Activated CD4-positive, alpha-beta T cell treated with anti-CD3 and anti-CD28 coated beads, Interleukin-2, amount 50 U/mL, for 4 hours (primary cell): ENCODE data around the gene SMOC2.
"Not testable (repeated sequence)": the region's sequence is repeated elsewhere in the genome, so short reads cannot be mapped to it uniquely, and the experiment has no call there.

ENCODE experiments used
- DNase-seq, 2 experiments: peaks; one replicate each; pipeline ENCODE4 v3.0.0-alpha.2; 2020

Gene SMOC2

DNA sequence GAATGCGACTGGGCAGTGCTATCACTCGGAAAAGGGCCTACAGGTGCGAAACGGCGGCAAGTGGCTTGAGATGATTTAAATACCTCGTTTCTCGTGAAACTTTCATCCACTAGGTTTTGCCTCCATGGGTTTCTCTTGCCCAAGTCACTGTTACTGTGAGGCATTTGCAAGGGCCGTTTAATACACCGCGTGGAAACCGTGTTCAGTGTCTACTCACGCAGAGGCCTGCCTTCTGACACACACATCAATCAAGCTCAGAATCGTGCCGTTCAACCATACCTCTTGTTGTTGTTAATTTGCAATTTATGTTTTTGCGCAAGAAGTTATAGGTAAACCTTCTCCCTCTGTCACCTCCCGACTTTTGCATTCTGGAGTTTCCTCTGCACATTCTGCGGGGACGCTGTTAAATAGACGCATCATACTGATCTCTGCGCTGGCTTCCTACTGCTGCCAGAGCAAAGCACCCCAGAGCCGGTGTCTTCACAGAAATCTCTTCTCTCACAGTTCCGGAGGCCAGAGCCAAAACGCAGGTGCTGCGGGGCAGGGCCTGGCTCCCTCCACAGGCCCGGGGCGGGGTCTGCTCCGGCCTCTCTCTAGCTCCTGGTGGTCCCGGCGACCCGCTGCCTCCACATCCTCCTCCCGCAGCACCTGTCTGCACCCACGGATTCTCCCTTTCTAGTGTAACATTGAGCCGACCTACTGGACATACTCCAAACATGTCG lies 251.4 kb downstream of the SMOC2 start:
- DNase-seq: no peak

DNA sequence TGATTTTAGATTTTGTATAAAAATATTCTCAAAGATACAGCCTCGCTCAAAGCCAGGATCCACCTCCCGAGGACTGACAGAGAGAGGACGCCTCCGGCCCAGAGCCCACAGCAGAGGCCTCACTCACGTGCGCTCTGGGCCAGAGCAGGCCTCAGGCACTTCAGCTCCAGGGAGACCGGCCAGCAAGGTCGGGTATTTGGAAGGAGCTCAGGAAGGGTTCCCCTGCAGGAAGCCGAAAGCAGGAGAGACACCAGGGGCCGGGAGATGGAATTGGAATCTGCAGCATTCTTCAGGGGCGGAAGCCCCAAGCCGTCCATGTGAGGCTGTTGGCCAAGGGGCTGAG lies 251.9 kb downstream of the SMOC2 start:
- DNase-seq: not testable (repeated sequence)

- not testable (repeated sequence) for DNase-seq
Measured at GRCh38 chr6:168694797-168695196, 253.8 kb downstream of the SMOC2 start.

- no peak for DNase-seq
Measured at GRCh38 chr6:168695701-168696100, 254.7 kb downstream of the SMOC2 start.

- DNase-seq: no peak
Measured at GRCh38 chr6:168698923-168699322, 257.9 kb downstream of the SMOC2 start.

DNA sequence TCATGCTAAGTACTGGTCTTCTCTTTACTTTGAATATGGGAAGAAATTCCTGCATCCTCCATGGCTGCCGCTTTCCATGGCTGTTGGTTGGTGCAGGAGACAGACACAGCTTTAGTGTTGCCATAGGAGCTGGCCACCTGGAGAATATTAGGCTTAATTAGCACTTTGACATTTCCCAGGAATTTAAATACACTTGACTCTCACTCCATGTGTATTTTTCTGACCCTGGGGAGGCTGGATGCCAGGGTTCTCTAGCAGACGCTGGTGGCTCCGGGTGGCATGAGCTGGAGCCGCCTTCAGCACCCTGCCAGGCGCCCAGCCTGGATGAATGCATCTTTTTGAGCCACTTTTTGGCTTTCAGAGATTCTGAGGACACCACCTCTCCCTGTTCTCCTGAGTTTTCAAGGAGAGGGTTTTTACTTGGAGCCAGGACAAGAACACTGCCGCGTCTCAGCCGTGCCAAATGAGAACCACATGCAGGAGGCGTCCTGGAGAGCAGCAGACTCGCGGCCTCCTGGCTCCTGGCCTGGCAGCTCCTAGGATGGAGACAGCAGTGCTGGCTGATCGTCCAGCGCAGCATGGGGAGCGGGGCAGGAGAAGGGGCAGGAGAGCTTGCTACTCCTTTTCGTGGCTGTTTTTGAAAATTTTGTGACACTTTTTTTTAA lies 258.8 kb downstream of the SMOC2 start:
- no peak for DNase-seq

DNA sequence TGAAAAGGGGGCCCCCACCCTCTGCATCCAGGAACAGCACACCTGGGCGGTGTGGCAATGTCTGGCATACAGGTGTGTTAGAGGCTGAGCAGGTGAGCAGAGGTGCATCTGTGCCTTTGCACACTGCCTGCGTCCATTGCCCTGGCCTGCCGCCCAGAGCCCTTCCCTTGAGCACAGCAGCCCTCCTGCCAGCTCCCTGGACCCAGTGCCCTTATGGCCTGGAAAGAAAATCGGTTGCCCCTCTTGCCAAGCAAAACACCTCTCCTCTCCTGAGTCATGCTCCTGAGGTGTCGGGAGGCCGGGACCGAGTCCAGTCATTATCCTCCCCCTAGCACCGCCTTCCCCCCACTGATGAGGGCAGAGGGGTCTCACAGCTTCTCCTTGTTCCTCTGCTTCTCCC lies 259.9 kb downstream of the SMOC2 start:
- DNase-seq: no peak

GRCh38 chr6:168703990-168704389 lies 263.0 kb downstream of the SMOC2 start:
- DNase-seq: no peak

DNA sequence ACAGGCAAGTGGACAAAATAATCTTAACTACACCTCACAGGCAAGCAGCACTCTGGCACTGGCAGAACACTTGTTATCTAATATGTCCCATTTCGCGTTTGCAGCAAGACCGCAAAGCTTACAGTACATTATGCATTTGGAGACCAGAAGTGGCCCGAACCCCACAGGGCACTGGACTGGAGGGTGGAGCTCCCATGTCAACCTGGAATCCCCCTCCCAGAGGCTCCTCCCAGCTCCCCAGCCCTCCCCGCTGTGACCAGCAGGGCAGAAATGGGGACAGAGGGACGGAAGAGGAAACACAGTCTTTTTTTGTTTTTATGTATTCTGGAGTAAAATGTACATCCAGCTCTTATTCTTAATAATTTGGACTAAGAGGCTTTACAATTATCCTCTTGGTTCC lies 263.7 kb downstream of the SMOC2 start:
- no peak for DNase-seq

DNA sequence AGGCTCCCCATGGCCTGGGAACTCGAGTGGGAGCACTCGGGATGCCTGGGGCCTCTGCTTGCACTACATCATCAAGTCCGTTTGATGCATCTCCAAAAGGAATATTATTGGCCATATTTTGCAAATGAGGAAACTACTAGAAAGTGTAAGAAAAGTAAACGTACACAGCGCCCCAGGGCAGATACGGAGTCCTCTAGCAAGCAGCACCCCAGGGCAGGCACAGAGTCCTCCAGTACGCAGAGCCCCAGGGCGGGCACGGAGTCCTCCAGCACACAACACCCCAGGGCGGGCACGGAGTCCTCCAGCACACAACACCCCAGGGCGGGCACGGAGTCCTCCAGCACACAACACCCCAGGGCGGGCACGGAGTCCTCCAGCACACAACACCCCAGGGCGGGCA lies 264.3 kb downstream of the SMOC2 start:
- DNase-seq: not testable (repeated sequence)

DNA sequence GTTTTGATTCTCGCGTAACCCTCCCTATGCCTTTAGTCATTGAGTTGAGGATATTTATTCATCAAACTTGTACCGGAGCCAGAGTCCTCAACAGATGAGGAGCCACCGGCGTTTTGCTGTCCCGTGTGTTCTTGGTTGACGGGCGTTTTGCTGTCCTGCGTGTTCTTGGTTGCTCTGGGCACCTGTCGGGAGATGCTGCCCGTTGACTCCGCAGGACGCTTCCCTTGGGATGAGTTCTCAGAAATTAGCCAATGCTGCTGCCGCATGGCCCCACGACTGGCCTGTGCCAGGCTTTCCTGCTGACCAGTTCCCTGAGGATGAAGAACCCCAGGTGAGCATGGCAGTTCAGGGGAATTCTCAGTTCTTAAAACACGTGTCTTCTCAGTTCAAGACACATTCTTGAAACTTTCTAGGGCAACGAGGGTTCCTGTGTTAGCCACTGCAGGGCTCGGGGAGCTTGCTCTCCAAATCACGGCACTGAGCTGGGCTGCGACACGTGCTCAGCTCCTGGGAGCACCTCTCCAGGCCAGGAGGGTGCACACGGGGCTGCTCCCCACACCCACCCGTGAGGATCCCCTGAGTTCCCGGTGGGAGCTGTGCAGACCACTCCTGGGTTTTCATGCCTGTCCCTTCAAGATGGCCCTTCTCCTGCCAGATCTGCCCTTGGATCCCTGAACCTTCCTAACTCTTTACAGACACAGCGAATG lies 265.6 kb downstream of the SMOC2 start:
- no peak for DNase-seq

GRCh38 chr6:168708526-168708925 lies 267.5 kb downstream of the SMOC2 start:
- DNase-seq: no peak

DNA sequence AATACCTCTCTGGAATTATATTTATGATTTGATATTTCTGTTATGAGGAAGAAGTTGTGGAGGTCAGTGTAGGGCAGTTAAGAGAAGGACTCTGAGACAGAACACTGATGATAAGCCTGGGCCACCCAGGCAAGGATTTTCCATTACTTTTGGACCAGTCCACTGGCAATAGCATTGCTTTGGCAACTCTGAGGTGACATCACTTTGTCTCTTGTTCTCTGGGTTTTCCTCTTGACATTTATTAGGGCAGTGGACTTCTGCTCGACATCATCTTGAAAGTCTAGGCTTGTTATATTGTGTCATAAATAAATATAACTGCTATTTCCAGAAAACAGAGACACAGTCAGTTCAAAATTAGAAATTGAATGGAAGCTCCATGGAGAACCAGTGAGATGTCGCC lies 268.0 kb downstream of the SMOC2 start:
- no peak for DNase-seq

GRCh38 chr6:168709390-168709789 lies 268.4 kb downstream of the SMOC2 start:
- no peak for DNase-seq

GRCh38 chr6:168709991-168710390 lies 269.0 kb downstream of the SMOC2 start:
- no peak for DNase-seq

GRCh38 chr6:168711049-168711640 lies 270.2 kb downstream of the SMOC2 start:
- no peak for DNase-seq

GRCh38 chr6:168711666-168712300 lies 270.8 kb downstream of the SMOC2 start:
- no peak for DNase-seq

DNA sequence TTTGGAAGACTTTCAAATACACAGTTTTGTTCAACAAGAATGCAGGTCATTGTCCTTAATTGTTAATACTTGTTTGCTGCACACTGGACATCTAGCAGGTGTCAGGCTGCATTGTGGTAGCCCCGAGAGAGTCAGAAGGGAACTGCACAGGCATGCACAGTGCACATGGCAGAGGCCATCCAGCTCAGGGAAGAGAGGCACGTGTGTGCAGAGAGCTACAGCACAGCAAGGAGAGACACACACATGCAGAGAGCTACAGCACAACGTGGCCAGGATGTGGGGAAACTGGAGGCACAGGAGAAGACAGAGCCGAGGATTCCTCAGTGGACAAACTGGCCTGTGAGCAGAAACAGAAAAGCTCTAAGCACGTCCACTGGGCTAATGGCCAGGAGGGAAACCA lies 272.0 kb downstream of the SMOC2 start:
- no peak for DNase-seq

- DNase-seq: no peak
Measured at GRCh38 chr6:168713839-168714238, 272.9 kb downstream of the SMOC2 start.

GRCh38 chr6:168714547-168715260 lies 273.7 kb downstream of the SMOC2 start:
- DNase-seq: no peak

GRCh38 chr6:168715643-168716481 lies 274.9 kb downstream of the SMOC2 start:
- no peak for DNase-seq

DNA sequence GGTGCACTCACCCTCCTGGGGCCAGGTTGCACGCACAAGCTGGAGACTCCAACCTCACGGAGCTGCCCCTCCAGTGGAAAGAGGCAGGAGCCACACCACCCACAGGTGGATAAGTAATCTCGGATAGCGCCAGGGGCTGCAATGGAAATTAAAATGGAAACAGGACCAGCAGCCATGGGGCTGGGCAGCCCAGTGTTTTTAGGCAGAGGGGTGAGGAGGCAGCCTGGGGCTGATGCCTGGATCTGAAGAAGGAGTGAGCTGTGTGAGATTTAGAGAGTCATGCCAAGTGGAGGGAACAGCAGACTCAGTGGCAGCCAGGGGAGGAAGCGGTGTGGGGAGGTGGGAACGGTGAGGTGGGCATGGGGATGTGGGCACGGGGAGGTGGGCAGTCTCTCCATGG lies 275.6 kb downstream of the SMOC2 start:
- no peak for DNase-seq
